CD4-positive, alpha-beta T cell treated with Interferon alpha-2 for 1 hour (primary cell): Measurements from ENCODE around the gene PRAMEF33.
"Not testable (repeated sequence)": the region's sequence is repeated elsewhere in the genome, so short reads cannot be mapped to it uniquely, and the experiment has no call there.

Experiments used
- DNase-seq, 2 donors: peaks; one replicate each; pipeline ENCODE4 v3.0.0-alpha.2; 2020 to 2022

The PRAMEF33 gene, protein sequence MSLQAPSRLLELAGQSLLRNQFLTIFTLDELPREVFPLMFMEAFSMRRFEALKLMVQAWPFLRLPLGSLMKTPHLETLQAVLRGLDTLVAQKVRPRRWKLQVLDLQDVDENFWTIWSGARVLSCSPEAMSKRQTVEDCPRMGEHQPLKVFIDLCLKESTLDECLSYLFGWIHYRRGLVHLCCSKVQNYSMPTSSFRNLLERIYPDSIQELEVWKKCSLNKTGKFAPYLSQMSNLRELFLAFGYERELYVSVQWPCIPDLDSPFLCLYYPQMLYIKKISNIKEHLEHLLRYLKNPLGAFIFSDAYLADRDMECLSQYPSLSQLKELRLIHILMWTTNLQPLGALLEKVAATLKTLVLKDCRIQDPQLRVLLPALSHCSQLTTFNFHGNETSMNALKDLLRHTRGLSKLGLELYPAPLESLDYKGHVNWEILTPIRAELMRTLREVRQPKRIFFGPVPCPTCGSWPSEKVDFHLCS

DNA sequence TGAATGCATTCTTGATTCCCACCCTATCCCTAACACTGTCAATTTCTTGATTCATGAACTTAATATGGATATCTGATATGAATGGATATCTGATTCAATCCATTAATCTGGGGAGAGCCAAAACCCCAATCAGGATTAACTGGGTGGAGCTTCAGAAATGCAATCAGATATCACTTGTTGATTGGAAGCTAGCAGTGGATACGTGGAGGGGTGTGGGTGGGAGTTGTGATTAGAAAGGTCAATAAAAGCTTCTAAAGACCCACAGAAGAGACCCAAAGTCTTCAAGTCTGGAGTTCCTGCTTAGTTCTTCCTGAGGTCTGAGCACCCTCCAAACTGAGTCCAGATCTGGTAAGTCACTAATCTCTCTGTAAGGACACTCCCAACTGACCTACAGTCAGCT, at the start of gene PRAMEF33:
PRAMEF33 (plus strand) TSS at position 301 of the 400 bp plus-strand sequence. CDS start 2,416 bp downstream, outside the sequence.
- DNase-seq, result not testable (repeated sequence)

DNA sequence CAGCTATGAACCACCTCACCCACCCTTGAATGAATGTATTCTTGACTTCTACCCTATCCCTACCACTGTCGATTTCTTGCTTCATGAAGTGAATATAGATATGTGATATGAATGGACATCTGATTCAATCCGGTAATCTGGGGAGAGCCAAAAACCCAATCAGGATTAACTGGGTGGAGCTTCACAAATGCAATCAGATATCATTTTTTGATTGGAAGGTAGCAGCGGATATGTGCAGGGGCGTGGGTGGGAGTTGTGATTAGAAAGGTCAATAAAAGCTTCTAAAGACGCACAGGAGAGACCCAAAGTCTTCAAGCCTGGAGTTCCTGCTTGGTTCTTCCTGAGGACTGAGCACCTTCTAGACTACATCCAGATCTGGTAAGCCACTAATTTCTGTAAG, 49.4 kb upstream of the PRAMEF33 start, which contains the start of gene PRAMEF5:
PRAMEF5 (plus strand) TSS at position 301 of the 400 bp plus-strand sequence. CDS start 5,071 bp downstream, outside the sequence.
- DNase-seq, result not testable (repeated sequence)

DNA sequence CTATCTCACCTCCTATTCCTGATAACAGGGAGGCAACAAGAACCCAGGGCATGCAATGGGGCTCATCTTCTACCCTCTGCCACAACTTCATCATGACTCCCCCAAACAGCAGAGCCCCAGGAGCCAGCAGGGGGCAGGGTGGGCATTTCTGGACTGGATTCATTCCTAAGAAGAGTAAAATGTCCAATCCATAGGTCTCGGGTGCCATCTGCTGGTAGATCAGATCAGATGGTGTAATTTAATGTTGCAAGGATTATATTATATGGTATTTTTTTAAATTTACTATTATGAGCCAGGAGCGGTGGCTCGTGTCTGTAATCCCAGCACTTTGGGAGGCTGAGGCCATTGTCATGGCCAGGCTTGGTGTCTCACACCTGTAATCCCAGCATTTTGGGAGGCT, 38.2 kb upstream of the PRAMEF33 start:
- not testable (repeated sequence) for DNase-seq

DNA sequence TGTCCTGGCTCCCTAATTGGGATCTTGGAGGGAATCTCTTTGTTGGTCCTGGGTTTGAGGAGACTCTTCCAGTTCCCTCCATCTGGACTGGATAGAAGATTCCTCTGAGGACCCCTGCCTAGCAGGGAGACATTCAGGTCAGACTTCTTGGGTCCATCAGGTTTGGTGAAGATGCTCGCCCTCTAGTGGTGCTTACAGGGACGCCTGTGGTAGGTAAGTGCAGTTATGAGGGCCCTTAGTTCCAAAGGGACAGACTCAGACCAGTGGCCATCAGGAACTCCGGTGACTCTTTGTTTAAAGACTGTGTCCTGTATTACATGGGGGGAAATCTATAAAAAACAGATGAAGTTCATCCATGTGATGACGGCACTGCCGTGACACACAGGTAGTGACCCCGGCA, 26.3 kb upstream of the PRAMEF33 start:
- not testable (repeated sequence) for DNase-seq

DNA sequence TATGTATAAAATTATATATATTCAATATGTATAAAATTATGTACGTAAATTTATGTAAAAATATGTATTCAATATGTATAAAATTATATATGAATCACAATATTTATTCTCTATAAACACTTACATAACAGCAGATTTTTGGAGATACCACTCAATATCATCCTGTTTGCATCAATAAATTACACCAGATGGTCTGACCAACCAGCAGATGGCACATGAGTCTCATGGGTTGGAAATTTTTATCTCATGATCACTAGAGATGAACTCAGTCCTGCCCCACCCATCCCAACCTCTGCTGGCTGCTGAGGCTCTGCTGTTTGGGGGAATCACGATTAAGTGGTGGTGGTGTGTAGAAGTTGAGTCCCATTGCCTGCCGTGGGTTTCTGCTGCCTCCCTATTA, 23.7 kb upstream of the PRAMEF33 start:
- not testable (repeated sequence) for DNase-seq

DNA sequence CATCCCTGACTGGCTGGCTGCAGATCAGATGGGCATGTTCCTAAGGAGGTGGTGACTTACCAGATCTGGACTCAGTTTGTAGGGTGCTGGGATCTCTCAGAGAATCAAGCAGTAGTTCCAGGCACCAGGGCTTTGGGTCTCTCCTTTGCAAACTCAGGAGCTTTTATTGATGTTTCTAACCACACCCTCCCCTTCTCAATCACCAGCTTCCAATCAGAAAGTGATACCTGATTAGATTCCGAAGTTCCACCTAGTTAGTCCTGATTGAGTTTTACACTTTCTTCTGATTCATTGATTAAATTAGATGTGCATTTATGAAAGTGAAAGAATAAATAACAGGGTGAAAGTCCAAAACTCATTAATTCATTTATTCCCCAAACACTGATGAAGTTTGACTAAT, 18.3 kb upstream of the PRAMEF33 start, which contains the start of gene PRAMEF8:
PRAMEF8 (minus strand) TSS at position 101 of the 400 bp plus-strand sequence. CDS start 1,046 bp downstream, outside the sequence.
- DNase-seq, result not testable (repeated sequence)

DNA sequence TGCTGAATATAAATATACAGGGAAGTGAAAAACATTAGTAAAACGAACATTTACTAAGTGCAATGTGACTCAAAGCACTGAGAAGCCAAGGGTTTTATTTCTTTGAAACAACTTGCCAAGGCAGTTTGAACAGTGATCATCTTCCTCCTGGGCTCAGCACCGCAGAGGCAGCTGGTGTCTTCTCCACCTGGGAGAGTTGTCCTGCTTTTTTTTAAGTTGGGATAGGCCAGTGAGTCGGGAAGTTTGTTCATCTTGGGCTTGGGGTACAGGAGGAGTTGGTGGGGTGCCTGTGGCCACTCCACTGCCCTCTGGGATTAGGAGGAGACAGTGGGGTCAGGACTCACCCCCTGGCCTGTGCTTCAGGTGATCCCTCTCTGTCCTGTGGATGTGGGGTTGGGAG, 14.3 kb upstream of the PRAMEF33 start:
- DNase-seq, result not testable (repeated sequence)

DNA sequence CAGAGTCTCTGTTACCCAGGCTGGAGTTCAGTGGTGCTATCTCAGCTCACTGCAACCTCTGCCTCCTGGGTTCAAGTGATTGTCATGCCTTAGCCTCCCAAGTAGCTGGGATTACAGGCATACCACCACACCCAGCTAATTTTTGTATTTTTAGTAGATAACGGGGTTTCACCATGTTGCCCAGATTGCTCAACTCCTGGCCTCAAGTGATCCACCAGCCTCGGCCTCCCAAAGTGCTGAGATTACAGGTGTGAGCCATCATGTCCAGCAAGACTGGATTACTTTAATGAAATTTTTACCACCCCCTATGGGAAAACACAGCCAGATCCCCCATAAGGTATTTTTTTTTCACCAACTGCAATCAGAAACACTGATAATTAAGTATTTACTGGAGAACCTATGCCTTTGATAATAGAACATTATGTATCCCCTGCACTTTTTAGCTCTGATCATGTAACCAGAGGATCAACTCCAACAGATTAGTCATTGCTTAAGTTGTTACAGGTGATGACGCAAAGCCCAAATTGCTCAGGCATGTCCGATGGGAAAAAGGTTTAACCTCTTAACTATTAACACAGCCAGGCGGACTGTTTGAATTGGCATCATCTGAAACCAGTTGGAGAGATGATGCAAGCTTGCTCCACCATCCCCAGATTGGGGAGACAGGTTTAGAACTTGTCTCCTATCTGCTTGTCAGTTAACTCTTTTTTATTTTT, 6.0 kb upstream of the PRAMEF33 start:
- DNase-seq, result not testable (repeated sequence)

DNA sequence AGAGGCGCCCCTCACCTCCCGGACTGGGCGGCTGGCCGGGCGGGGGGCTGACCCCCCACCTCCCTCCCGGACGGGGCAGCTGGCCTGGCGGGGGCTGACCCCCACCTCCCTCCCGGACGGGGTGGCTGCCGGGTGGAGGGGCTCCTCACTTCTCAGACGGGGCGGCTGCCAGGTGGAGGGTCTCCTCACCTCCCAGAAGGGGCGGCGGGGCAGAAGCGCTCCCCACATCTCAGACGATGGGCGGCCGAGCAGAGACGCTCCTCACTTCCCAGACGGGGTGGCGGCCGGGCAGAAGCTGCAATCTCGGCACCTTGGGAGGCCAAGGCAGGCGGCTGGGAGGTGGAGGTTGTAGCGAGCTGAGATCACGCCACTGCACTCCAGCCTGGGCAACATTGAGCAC, 4.6 kb upstream of the PRAMEF33 start:
- not testable (repeated sequence) for DNase-seq

DNA sequence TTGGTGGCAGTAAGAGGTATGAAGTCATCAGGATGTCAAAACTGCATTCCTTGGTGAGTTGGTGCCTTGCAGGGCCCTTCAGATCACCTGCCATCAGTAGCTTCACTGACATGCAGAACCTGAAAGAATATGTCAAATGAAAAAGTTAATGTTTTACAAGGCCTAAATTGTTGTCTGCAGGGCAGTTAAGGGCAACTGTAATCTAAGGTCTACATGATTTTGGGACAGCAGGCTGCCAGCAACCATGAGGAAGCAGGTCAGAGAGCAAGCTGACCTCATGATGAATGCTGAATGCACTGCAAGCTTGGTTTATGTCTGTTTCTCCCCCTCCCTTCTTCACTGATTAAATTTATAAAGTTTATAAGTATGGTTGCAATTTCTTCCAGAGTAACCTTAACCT, 1.1 kb upstream of the PRAMEF33 start:
- DNase-seq, result not testable (repeated sequence)

DNA sequence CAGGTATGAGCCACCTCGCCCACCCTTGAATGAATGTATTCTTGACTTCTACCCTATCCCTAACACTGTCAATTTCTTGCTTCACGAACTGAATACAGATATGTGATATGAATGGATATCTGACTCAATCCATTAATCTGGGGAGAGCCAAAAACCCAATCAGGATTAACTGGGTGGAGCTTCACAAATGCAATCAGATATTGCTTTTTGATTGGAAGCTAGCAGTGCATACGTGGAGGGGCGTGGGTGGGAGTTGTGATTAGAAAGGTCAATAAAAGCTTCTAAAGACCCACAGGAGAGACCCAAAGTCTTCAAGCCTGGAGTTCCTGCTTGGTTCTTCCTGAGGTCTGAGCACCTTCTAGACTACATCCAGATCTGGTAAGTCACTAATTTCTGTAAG, 11.9 kb downstream of the PRAMEF33 start, which contains the start of gene PRAMEF15:
PRAMEF15 (plus strand) TSS at position 301 of the 400 bp plus-strand sequence. CDS start 2,827 bp downstream, outside the sequence.
- DNase-seq, result not testable (repeated sequence)

DNA sequence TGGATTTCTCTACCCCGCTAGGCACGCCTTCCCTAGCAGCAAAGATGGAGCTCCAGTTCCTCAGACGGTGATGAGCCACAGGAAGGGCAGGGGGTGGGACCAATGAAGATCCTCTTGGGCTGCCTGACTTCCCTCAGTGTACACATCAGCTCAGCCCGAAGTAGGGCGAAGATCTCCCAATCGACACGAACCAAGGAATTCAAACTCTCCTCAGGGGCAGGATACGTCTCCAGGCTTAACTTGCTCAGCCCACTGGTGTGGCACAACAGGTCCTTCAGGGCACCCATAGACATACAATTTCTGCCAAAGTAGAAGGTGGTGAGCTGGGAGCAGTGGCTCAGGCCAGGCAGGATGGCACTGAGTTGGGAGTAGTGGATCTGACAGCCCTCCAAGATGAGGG, 39.2 kb downstream of the PRAMEF33 start:
- not testable (repeated sequence) for DNase-seq

DNA sequence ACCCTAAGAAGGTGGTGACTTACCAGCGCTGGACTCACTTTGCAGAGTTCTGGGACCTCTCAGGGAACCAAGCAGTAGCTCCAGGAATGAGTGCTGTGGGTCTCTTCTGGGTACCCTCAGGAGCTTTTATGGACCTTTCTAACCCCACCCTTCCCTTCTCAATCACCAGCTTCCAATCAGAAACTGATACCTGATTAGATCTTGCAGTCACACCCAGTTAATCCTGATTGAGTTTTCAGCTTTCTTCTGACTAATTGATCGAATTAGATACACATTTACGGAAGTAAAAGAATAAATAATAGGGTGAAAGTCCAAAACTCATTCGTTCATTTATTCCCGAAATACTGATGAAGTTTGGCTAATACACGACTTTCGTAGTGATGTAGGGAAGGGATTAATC, 43.7 kb downstream of the PRAMEF33 start, which contains the start of gene PRAMEF14:
PRAMEF14 (minus strand) TSS at position 101 of the 400 bp plus-strand sequence. CDS start 1,820 bp downstream, outside the sequence.
- not testable (repeated sequence) for DNase-seq

DNA sequence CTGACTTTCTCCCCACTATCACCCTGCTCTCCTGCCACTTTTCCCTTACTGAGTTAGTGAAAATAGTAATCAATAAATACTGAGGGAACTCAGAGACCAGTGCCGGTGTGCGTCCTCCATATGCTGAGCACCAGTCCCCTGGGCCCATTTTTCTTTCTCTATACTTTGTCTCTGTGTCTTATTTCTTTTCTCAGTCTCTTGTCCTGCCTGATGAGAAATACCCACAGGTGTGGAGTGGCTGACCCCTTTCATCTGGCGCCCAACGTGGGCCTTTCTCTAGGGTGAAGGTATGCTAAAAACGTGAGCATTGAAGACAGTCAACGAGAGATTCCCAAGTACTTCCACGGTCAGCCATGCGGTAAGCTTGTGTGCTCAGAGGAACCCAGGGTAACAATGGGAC, 50.1 kb downstream of the PRAMEF33 start:
- not testable (repeated sequence) for DNase-seq

DNA sequence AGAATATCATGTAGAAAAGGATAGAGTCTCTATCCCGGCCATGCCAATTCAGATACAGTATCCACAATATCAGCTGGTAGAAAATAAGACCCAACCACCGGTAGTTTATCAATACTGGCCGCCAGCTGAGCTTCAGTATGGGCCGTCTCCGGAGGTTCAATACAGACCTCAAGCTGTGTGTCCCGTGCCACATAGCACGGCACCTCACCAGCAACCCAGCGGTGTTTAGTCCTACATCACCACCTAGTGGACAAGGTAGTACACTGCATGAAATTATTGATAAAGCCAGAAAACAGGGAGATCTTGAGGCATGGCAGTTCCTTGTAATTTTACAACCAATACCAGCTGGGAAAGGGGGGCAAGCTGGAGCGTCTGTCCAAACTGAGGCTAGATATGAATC, 51.1 kb downstream of the PRAMEF33 start:
- DNase-seq, result not testable (repeated sequence)

DNA sequence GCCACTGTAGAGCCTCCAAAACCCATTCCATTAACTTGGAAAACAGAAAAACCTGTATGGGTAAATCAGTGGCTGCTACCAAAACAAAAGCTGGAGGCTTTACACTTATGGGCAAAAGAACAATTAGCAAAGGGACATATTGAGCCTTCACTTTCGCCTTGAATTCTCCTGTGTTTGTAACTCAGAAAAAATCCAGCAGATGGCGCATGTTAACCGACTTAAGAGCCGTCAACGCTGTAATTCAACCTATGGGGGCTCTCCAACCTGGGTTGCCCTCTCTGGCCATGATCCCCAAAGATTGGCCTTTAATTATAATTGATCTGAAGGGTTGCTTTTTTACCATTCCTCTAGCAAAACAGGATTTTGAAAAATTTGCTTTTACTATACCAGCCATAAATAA, 53.4 kb downstream of the PRAMEF33 start:
- DNase-seq, result peak in 1 of 2 donors; percentile 28
